GM18909 (cell line): Measurements from ENCODE around the gene RENBP.

Experiments used
- ATAC-seq: cut with Tn5 transposase; IDR thresholded peaks from one replicate; pipeline ENCODE4 v1.9.1; 2021; ENCODE audit warnings: mild to moderate bottlenecking; ENCODE audit not compliant: unreplicated experiment, poor library complexity

RENBP gene

GRCh38 chrX:153922932-153923857, 21.2 kb downstream of the RENBP start:
- ATAC-seq: no peak

GRCh38 chrX:153921511-153922446, 22.7 kb downstream of the RENBP start:
- ATAC-seq: no peak

DNA sequence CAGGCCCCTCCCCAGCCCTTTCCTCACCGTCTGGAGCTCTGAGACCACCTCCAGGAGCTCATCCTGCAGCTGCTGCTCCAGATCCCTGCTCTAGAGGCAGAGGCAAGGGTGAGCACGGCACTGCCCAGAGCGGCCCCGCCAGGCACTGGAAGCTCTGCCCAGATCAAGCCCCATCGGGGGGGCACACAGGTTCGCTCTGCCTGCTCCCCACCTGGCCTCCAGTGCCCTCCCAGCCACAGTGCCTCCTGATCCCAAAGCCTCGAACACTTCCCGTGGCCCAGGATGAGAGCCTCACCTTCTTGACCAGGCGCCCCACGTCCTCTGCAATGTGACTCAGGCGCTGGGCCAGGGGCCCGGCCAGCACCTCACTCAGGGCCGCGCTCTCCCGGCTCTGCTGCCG, 23.4 kb downstream of the RENBP start:
- no peak for ATAC-seq

DNA sequence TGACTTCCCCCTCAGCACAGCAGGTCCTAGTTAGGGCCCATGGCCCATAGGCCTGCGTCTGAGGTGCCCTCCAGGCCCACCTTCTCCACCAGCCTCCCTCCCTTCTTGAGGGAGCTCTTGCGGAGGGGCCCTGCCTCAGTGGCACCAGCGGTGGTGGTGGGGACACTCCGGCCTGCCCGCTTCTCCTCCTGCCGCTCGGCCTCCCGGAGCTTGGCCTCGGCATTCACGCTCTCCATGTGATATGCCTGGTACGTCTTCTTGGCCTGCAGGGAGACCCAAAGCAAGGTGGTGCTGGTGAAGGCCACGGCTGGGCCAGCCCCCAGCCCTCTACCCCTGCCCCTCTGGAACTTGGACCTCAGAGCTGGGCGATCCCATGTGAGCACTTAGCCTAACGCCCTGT, 23.9 kb downstream of the RENBP start:
- no peak for ATAC-seq

- ATAC-seq: no peak
Measured at GRCh38 chrX:153919281-153919680, 25.2 kb downstream of the RENBP start.

DNA sequence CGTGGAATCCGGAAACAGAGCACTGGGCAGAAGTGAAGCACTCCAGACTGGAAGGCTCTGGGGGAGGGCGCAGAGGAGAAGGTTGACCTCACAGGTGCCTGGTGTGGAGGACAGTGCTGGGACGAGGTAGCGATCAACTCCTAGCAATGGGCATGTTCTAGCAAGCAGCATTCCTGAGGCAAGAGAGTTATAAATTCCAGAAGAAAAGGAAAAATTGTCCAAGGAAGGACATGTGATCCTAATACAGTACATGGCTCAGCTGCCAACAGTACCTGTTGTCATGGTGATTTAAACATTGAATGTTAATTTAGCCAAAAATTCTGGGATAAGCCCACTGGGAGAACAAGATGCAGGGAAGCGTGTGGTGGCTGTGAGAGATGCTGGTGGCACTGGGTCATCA, 26.6 kb downstream of the RENBP start:
- no peak for ATAC-seq

- ATAC-seq: no peak
Measured at GRCh38 chrX:153913701-153914100, 30.7 kb downstream of the RENBP start.

DNA sequence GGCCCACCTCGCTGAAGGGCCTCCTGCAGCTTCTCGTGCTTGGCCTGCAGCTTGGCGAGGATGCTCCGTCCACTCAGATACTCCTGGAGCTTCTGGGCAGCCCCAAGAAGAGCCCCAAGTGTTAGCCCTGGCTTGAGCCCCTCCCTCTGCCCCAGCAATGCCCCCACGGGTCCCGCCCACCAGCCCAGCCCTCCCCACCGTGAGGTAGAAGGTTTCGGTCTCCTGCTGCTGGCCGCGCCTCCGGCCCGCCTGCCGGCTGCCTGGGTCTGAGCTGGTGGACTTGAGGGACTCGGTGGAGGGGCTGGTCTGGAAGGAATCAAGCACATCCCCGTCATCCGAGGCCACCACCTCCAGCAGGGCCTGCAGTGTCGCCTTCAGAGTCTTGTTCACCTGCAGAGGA, 31.2 kb downstream of the RENBP start:
- no peak for ATAC-seq

DNA sequence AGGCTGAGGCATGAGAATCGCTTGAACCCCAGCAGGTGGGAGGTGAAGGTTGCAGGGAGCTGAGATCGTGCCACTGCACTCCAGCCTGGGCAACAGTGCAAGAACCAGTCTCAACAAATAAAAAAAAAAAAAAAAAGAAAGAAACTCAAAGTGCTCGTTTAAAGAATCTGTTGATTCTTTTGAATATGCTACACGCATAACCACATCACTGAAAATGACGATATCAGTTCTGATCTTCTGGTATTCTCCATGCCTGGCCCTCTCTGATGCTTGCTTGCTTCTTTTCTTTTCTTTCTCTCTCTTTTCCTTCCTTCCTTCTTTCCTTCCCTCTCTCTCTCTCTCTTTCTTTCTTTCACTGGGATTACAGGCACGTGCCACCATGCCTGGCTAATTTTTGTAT, 32.6 kb downstream of the RENBP start:
- ATAC-seq: no peak

DNA sequence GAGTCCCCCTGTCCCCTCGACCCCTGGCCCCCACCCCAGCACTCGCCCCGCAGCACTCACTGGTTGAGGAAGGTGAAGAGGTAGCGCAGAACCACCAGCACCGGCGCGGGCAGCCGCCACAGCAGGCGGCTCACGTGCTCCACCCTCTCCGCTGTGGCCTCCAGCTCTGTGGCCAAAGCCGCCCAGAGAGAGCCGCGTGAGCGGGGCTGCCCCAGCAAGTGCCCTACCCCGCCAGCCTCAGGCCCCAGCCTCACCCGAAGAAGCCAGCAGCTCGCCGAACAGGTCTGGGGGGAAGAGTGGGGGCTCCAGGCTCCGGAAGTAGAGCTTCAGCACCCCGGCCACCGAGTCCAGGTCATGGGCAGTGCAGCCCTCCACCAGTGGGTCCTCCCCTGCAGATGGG, 34.0 kb downstream of the RENBP start:
- ATAC-seq: no peak

GRCh38 chrX:153909980-153910360, 34.5 kb downstream of the RENBP start:
- ATAC-seq: no peak

DNA sequence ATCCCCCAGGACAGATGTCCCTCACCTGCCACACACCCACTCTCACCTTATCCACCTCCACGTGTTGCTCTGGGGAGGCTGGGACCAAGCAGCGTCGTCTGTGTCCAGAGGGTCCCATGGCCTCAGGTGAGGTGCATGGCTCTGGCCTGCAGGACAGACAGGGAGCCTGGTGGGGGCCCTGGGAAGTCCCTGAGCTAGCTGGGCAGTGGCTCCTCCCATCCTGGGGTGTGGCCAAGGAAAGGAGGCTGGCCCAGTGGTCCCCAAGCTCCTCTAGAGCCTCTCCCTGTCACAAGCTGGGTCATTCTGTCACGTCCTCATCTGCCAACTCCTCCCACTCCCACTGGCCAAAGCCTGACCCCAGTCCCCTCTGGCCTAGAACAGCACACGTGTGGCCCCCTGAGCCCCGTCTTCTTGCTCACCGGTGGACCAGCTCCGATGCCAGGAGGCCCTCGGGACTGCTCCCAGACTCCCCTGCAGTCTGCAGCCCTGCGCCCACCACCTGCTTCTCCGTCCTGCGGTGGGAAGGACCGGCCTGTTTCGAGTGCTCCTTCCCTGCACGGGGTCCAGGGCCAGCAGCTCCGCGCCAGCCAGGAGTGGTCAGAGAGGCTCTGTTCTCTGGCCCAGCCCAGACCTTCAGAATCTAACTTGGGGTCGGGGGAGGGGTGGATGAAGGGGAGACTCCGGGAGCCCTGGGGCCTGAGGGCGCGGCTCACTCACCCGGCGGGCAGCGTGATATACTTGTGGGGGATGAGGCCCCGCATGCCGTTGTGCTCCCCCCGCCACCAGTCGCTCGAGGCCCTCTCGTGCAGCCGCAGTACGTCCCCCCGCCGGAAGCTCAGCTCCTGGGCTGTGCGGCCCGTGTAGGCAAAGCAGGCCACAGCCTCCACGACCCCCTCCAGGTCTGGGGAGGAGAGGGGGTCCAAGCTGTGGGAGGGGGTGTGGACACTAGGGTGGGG, 35.1 kb downstream of the RENBP start:
- ATAC-seq: no peak

- ATAC-seq: no peak
Measured at GRCh38 chrX:153908219-153908860, 36.1 kb downstream of the RENBP start.

DNA sequence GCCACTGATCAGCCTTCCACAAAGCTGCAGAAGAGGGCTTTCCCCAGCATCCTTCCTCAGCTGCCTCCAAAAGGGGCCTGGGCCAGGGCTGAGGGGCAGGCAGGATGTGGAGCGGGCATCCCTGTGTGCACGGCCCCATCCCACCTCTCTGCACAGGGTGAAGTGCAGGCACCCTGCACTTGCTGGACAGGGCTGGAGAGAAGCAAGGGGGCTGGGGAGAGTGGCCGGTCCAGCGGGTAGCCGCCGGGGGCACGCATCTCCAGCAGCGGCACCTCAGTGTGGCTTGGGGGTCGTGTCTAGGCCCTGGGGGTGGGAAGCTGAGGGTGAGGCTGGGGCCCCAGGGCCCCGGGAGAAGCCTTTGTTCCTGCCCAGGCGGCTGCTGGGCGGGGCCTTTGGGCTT, 37.0 kb downstream of the RENBP start:
- no peak for ATAC-seq

GRCh38 chrX:153906126-153906917, 38.1 kb downstream of the RENBP start:
- ATAC-seq: no peak

DNA sequence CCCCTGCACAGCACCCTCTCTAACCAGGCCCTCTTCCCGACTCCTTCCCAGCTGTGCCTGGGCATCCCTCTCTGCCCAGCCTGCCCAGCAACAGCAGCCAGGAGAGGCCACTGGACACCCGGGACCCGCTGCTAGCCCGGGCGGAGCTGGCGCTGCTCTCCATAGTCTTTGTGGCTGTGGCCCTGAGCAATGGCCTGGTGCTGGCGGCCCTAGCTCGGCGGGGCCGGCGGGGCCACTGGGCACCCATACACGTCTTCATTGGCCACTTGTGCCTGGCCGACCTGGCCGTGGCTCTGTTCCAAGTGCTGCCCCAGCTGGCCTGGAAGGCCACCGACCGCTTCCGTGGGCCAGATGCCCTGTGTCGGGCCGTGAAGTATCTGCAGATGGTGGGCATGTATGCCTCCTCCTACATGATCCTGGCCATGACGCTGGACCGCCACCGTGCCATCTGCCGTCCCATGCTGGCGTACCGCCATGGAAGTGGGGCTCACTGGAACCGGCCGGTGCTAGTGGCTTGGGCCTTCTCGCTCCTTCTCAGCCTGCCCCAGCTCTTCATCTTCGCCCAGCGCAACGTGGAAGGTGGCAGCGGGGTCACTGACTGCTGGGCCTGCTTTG, 38.9 kb downstream of the RENBP start:
- no peak for ATAC-seq

- no peak for ATAC-seq
Measured at GRCh38 chrX:153903991-153904957, 40.2 kb downstream of the RENBP start, which contains the start of gene AVPR2. TSS of gene AVPR2 (plus strand) at chrX:153904673. CDS start at chrX:153905146, 473 bp downstream.
